Duodenal mucosa (tissue), 2 donors: ENCODE results near the gene SMYD3.
"Not testable (repeated sequence)": the region's sequence is repeated elsewhere in the genome, so short reads cannot be mapped to it uniquely, and the experiment has no call there.

Experiments used
- H3K27ac ChIP-seq: one replicate; pipeline ENCODE4 v1.7.0; 2013; ENCODE audit warnings: low read depth, low read length
- H3K27me3 ChIP-seq, 2 donors: one replicate each; pipeline ENCODE4 v1.7.0; 2013; ENCODE audit warnings: low read length in 2 of 2, control low read depth in 1 of 2; ENCODE audit not compliant: insufficient read depth in 2 of 2, control insufficient read depth in 1 of 2
- H3K36me3 ChIP-seq, 2 donors: one replicate each; pipeline ENCODE4 v1.7.0; 2013; ENCODE audit warnings: low read length in 2 of 2, control low read depth in 1 of 2; ENCODE audit not compliant: insufficient read depth in 2 of 2, control insufficient read depth in 1 of 2
- H3K4me1 ChIP-seq, 2 donors: one replicate each; pipeline ENCODE4 v1.7.0; 2013; ENCODE audit warnings: low read length in 2 of 2, control low read depth in 1 of 2; ENCODE audit not compliant: insufficient read depth in 2 of 2, control insufficient read depth in 1 of 2
- H3K4me3 ChIP-seq, 2 donors: one replicate each; pipeline ENCODE4 v1.7.0; 2013; ENCODE audit warnings: low read length in 2 of 2, low read depth in 1 of 2
- H3K9ac ChIP-seq, 2 donors: one replicate each; pipeline ENCODE4 v1.7.0; 2013; ENCODE audit warnings: low read length in 2 of 2, low read depth in 1 of 2
- H3K9me3 ChIP-seq, 2 donors: one replicate each; pipeline ENCODE4 v1.7.0; 2013; ENCODE audit warnings: low read length in 2 of 2, control low read depth in 1 of 2; ENCODE audit not compliant: control insufficient read depth in 1 of 2

SMYD3 gene

GRCh38 chr1:245740336-245740735 is 766.7 kb downstream of the SMYD3 start:
- H3K9ac ChIP-seq, H3K4me1 ChIP-seq, H3K27ac ChIP-seq, H3K9me3 ChIP-seq, H3K36me3 ChIP-seq, H3K4me3 ChIP-seq, H3K27me3 ChIP-seq: not testable (repeated sequence)

- no peak overlapping the region for H3K4me3 ChIP-seq
- peaks cover 4 to 8% of the 10 kb centered on the region in 2 donors for H3K9me3 ChIP-seq
- no peaks in the 10 kb centered on the region for H3K36me3 ChIP-seq
- H3K27me3 ChIP-seq, result no peaks in the 10 kb centered on the region
- H3K27ac ChIP-seq, result no peak overlapping the region
- H3K9ac ChIP-seq, result no peak overlapping the region
- H3K4me1 ChIP-seq, result no peaks in the 10 kb centered on the region
Measured at GRCh38 chr1:245730801-245731200, 776.3 kb downstream of the SMYD3 start.

GRCh38 chr1:245728035-245728434 is 779.0 kb downstream of the SMYD3 start:
- H3K27me3 ChIP-seq, H3K4me1 ChIP-seq, H3K9me3 ChIP-seq, H3K9ac ChIP-seq, H3K27ac ChIP-seq, H3K4me3 ChIP-seq, H3K36me3 ChIP-seq: not testable (repeated sequence)

- H3K9ac ChIP-seq, result no peak overlapping the region
- no peak overlapping the region for H3K4me3 ChIP-seq
- no peak overlapping the region for H3K27ac ChIP-seq
- H3K9me3 ChIP-seq, result no peaks in the 10 kb centered on the region
- H3K36me3 ChIP-seq, result no peaks in the 10 kb centered on the region
- H3K4me1 ChIP-seq, result no peaks in the 10 kb centered on the region
- no peaks in the 10 kb centered on the region for H3K27me3 ChIP-seq
Measured at GRCh38 chr1:245721488-245721887, 785.6 kb downstream of the SMYD3 start.

- Histone ChIP-seq H3K4me1 (no peaks in the 10 kb centered on the region), H3K9ac (no peak overlapping the region), H3K27me3 (no peaks in the 10 kb centered on the region), H3K9me3 (no peaks in the 10 kb centered on the region), H3K27ac (no peak overlapping the region), H3K4me3 (no peak overlapping the region), H3K36me3 (no peaks in the 10 kb centered on the region)
Measured at GRCh38 chr1:245718951-245719350, 788.1 kb downstream of the SMYD3 start.

GRCh38 chr1:245718123-245718522 is 789.0 kb downstream of the SMYD3 start:
- H3K9ac ChIP-seq, result no peak overlapping the region

GRCh38 chr1:245717611-245718010 is 789.5 kb downstream of the SMYD3 start:
- H3K4me3 ChIP-seq, result no peak overlapping the region
- H3K9ac ChIP-seq, result no peak overlapping the region
- H3K27me3 ChIP-seq, result no peaks in the 10 kb centered on the region
- no peak overlapping the region for H3K27ac ChIP-seq
- H3K4me1 ChIP-seq, result no peaks in the 10 kb centered on the region
- H3K36me3 ChIP-seq, result no peaks in the 10 kb centered on the region
- no peaks in the 10 kb centered on the region for H3K9me3 ChIP-seq

More at GRCh38 chr1:245718123-245718522, 789.0 kb downstream of the SMYD3 start:
- H3K4me1 ChIP-seq, result no peaks in the 10 kb centered on the region
- H3K27ac ChIP-seq, result no peak overlapping the region
- no peak overlapping the region for H3K4me3 ChIP-seq
- H3K27me3 ChIP-seq, result no peaks in the 10 kb centered on the region
- no peaks in the 10 kb centered on the region for H3K9me3 ChIP-seq
- no peaks in the 10 kb centered on the region for H3K36me3 ChIP-seq

- no peaks in the 10 kb centered on the region for H3K9me3 ChIP-seq
- no peak overlapping the region for H3K27ac ChIP-seq
- H3K9ac ChIP-seq, result no peak overlapping the region
- no peaks in the 10 kb centered on the region for H3K27me3 ChIP-seq
- H3K4me1 ChIP-seq, result no peaks in the 10 kb centered on the region
- H3K36me3 ChIP-seq, result no peaks in the 10 kb centered on the region
- no peak overlapping the region for H3K4me3 ChIP-seq
Measured at GRCh38 chr1:245716561-245716960, 790.5 kb downstream of the SMYD3 start.

- Histone ChIP-seq H3K36me3 (no peaks in the 10 kb centered on the region), H3K27me3 (no peaks in the 10 kb centered on the region), H3K9ac (no peak overlapping the region), H3K27ac (no peak overlapping the region), H3K4me1 (no peaks in the 10 kb centered on the region), H3K4me3 (no peak overlapping the region), H3K9me3 (no peaks in the 10 kb centered on the region)
Measured at GRCh38 chr1:245715970-245716369, 791.1 kb downstream of the SMYD3 start.

GRCh38 chr1:245715291-245715701 is 791.8 kb downstream of the SMYD3 start:
- no peaks in the 10 kb centered on the region for H3K4me1 ChIP-seq
- no peak overlapping the region for H3K9ac ChIP-seq
- no peaks in the 10 kb centered on the region for H3K9me3 ChIP-seq
- H3K36me3 ChIP-seq, result no peaks in the 10 kb centered on the region
- no peak overlapping the region for H3K4me3 ChIP-seq
- no peak overlapping the region for H3K27ac ChIP-seq
- no peaks in the 10 kb centered on the region for H3K27me3 ChIP-seq

- H3K4me3 ChIP-seq, H3K36me3 ChIP-seq, H3K9me3 ChIP-seq, H3K27ac ChIP-seq, H3K27me3 ChIP-seq, H3K4me1 ChIP-seq, H3K9ac ChIP-seq: not testable (repeated sequence)
Measured at GRCh38 chr1:245714027-245714426, 793.1 kb downstream of the SMYD3 start.
